Endothelial cell of umbilical vein (primary cell): ENCODE data around the gene ELF4. TPM values are rescaled to one million over a fixed set of nuclear protein-coding genes. Genes with fewer than 3 reads are reported as not detected.

Experiments used
- BruUV-seq: library from RNA; stranded (reverse); fragments of 400-500 nt; replicated peaks from 2 replicates; lab custom pipeline; 2021; lab: Mats Ljungman, UMichigan
- CTCF ChIA-PET: fragments of 300-600, 350-600 bp; sonication (Branson Sonifier 250); formaldehyde crosslinking; loops from one replicate; lab custom pipeline; 2021; ENCODE audit warnings: antibody characterized with exemption, inconsistent platforms; lab: Charles Lee
- POLR2A ChIA-PET: fragments of 300-600, 350-600 bp; sonication (Branson Sonifier 250); formaldehyde crosslinking; loops from one replicate; lab custom pipeline; 2021; ENCODE audit warnings: antibody characterized with exemption, inconsistent platforms; lab: Charles Lee
- DNase-seq: peaks from one replicate; pipeline ENCODE4 v3.0.0-alpha.2; 2011; ENCODE audit warnings: low read depth, low spot score
- FAIRE-seq: peaks from 2 replicates; lab custom pipeline; 2011; peaks lifted over from hg19 to GRCh38; lab: Jason Lieb, UNC
- H2AFZ ChIP-seq: 2 replicates; pipeline ENCODE4 v1.6.0; 2012; ENCODE audit warnings: low read depth, low read length, control low read depth, inconsistent platforms
- H3K27ac ChIP-seq: 2 replicates; pipeline ENCODE4 v1.5.1; 2011; ENCODE audit warnings: low read depth, mild to moderate bottlenecking, control low read depth, low read length, moderate library complexity; ENCODE audit not compliant: insufficient read depth
- H3K27me3 ChIP-seq, 2 experiments: 2 replicates each; pipeline versions ENCODE4 v1.6.0 to v1.6.1; 2011; ENCODE audit warnings: low read length in 2 of 2, mixed read lengths in 1 of 2; ENCODE audit not compliant: control insufficient read depth in 2 of 2, insufficient read depth in 2 of 2
- H3K36me3 ChIP-seq, 2 experiments: 2 replicates in 1 of 2; 3 replicates in 1 of 2; pipeline ENCODE4 v1.5.1; 2011; ENCODE audit warnings: low read length in 2 of 2, mild to moderate bottlenecking in 1 of 2, moderate library complexity in 1 of 2; ENCODE audit not compliant: control insufficient read depth in 2 of 2, insufficient read depth in 2 of 2; ENCODE audit errors: extremely low read depth in 1 of 2
- H3K4me1 ChIP-seq: 3 replicates; pipeline ENCODE4 v1.5.1; 2011; ENCODE audit warnings: mild to moderate bottlenecking, low read length; ENCODE audit not compliant: control insufficient read depth, insufficient read depth; ENCODE audit errors: extremely low read depth
- H3K4me2 ChIP-seq: 2 replicates; pipeline ENCODE4 v1.6.1; 2011; ENCODE audit warnings: low read length, control low read depth, mixed read lengths; ENCODE audit not compliant: insufficient read depth
- H3K4me3 ChIP-seq, 3 experiments: fragments of 200-600 bp in 1 of 3; sonication (generic), shearing (Covaris generic) in 1 of 3; replicated peaks in 1 of 3; 2 replicates each; pipeline ENCODE4 v1.5.1; 2011 to 2016; ENCODE audit warnings: control low read depth in 3 of 3, low read length in 3 of 3, mild to moderate bottlenecking in 2 of 3, inconsistent platforms in 1 of 3, low read depth in 1 of 3, moderate library complexity in 1 of 3; ENCODE audit not compliant: insufficient read depth in 1 of 3
- H3K79me2 ChIP-seq: 2 replicates; pipeline ENCODE4 v1.6.0; 2012; ENCODE audit warnings: low read length, inconsistent platforms; ENCODE audit not compliant: control insufficient read depth, insufficient read depth
- H3K9ac ChIP-seq: replicated peaks from 2 replicates; pipeline ENCODE3; 2011; ENCODE audit warnings: low read length, control low read depth; ENCODE audit not compliant: insufficient read depth; ENCODE audit errors: extremely low read depth
- H3K9me1 ChIP-seq: replicated peaks from 3 replicates; pipeline ENCODE4 v1.6.0; 2011; ENCODE audit warnings: mild to moderate bottlenecking, low read length; ENCODE audit not compliant: control insufficient read depth, insufficient read depth; ENCODE audit errors: extremely low read depth
- H3K9me3 ChIP-seq: replicated peaks from 2 replicates; pipeline ENCODE4 v1.5.1; 2012; ENCODE audit warnings: low read length, inconsistent platforms; ENCODE audit not compliant: control insufficient read depth, insufficient read depth
- H4K20me1 ChIP-seq: replicated peaks from 2 replicates; pipeline ENCODE3; 2011; ENCODE audit warnings: mild to moderate bottlenecking, low read length; ENCODE audit not compliant: control insufficient read depth, insufficient read depth; ENCODE audit errors: extremely low read depth
- EZH2 ChIP-seq: IDR thresholded peaks from 2 replicates; pipeline ENCODE4 v1.6.1; 2012; ENCODE audit warnings: borderline replicate concordance, low read depth, mild to moderate bottlenecking, moderate library complexity, low read length, inconsistent platforms; ENCODE audit not compliant: severe bottlenecking
- FOS ChIP-seq: IDR thresholded peaks from 2 replicates; pipeline ENCODE4 v1.6.1; 2011; ENCODE audit warnings: mild to moderate bottlenecking, low read length, moderate library complexity, borderline replicate concordance; ENCODE audit not compliant: insufficient read depth
- GATA2 ChIP-seq: IDR thresholded peaks from 2 replicates; pipeline ENCODE4 v1.7.0; 2011; ENCODE audit warnings: low read depth, mild to moderate bottlenecking, moderate library complexity, mixed read lengths, low read length; ENCODE audit not compliant: insufficient read length, insufficient read depth
- JUN ChIP-seq: IDR thresholded peaks from 2 replicates; pipeline ENCODE4 v1.6.1; 2011; ENCODE audit warnings: borderline replicate concordance, low read depth; ENCODE audit not compliant: insufficient read length, insufficient read depth
- MYC ChIP-seq: IDR thresholded peaks from one replicate; pipeline ENCODE4 v1.6.1; 2011; ENCODE audit warnings: mild to moderate bottlenecking, low read depth, low read length
- POLR2A ChIP-seq: IDR thresholded peaks from 2 replicates; pipeline ENCODE4 v1.6.1; 2012; ENCODE audit warnings: low read depth, mild to moderate bottlenecking, control low read depth, low read length
- POLR2AphosphoS5 ChIP-seq: IDR thresholded peaks from 2 replicates; pipeline ENCODE4 v1.6.1; 2012; ENCODE audit warnings: low read depth, mild to moderate bottlenecking, control low read depth, low read length, moderate library complexity; ENCODE audit not compliant: insufficient read depth
- dilution Hi-C: fragments of 300-500 bp; cut with MboI; formaldehyde crosslinking; loops from one replicate; pipeline ENCODE4 v1.15.0; 2019; ENCODE audit warnings: low sequenced_read_pairs; ENCODE audit not compliant: extremely low pct_ligation_motif_present
- intact Hi-C: fragments of 100-400 bp; cut with micrococcal nuclease; formaldehyde crosslinking; loops from one replicate; pipeline ENCODE4 v1.10.0; 2022
- polyA plus RNA-seq, 4 experiments: library from polyadenylated mRNA; depleted of rRNA in 3 of 4; stranded (reverse) in 3 of 4; unstranded in 1 of 4; fragments of >200 nt; gene quantifications; 2 replicates each; pipeline versions ENCODE4 v1.2.1 to v1.2.3, GENCODE V29; 2011 to 2012; ENCODE audit warnings: missing spikeins in 1 of 4
- total RNA-seq: library from RNA; stranded (reverse); gene quantifications from 2 replicates; pipeline ENCODE4 v1.2.3, GENCODE V29; 2021
- TF ChIP-seq, protein P1 (sequence below): IDR thresholded peaks from 2 replicates; pipeline ENCODE4 v1.6.1; 2011; ENCODE audit not compliant: insufficient read depth, insufficient read length
- TF ChIP-seq, protein P2 (sequence below), 2 donors: IDR thresholded peaks; 1 replicate in 1 of 2; 2 replicates in 1 of 2; pipeline ENCODE4 v1.5.1; 2011; ENCODE audit warnings: low read length in 2 of 2, mild to moderate bottlenecking in 2 of 2, moderate library complexity in 2 of 2, control low read depth in 1 of 2, inconsistent platforms in 1 of 2, low read depth in 1 of 2; ENCODE audit not compliant: insufficient read depth in 1 of 2; ENCODE audit errors: extremely low read depth in 1 of 2

Gene ELF4
- total and polyA plus RNA-seq, 2 donors (not counting 3 experiments of a cell fraction or from before 2014, with no cell fraction given), result 31.9 to 33.4 TPM

DNA sequence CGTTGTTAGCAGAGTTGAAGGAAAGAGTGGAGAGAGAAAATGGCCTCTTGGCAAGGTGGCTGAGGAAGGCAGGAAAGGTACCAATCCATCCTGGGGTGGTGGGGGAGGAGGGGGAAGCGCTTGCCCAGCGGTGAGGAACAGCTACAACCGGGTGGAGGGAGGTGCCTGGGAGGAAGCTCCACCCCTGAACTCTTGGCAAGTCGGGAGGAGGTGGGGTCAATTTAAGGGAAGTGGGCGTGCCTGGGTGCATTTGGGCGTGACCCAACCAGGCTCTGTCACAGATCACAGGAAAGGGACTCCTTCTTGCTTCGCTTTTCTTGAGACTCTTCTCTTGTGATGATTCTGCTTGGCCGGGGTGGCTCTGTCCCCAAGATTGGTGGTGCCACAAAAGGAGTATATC is 86.2 kb downstream of the ELF4 start:
- H3K79me2 ChIP-seq, result no peaks in the 10 kb centered on the region
- H3K9me3 ChIP-seq, result no peaks in the 10 kb centered on the region
- H2AFZ ChIP-seq, result peak overlapping the region; percentile 71
- no peaks in the 10 kb centered on the region for H4K20me1 ChIP-seq
- FAIRE-seq, result peak; percentile 83
- DNase-seq, result peak; percentile 28
- H3K36me3 ChIP-seq, result peaks cover 2 to 10% of the 10 kb centered on the region in 2 experiments
- TF ChIP-seq MYC (no peak), FOS (no peak), POLR2AphosphoS5 (no peak), GATA2 (no peak)
- TF ChIP-seq, protein P1, sequence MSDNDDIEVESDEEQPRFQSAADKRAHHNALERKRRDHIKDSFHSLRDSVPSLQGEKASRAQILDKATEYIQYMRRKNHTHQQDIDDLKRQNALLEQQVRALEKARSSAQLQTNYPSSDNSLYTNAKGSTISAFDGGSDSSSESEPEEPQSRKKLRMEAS, result no peak
- dilution Hi-C loops (no loop called here), intact Hi-C loops (loop anchor here (10.0 kb wide), 1 partner anchor 269 kb away; no protein-coding TSS in a partner anchor)
- no peak overlapping the region for H3K9ac ChIP-seq
- H3K9me1 ChIP-seq, result no peaks in the 10 kb centered on the region
- no peak overlapping the region for H3K4me3 ChIP-seq
- H3K27ac ChIP-seq, result no peak overlapping the region
- H3K4me2 ChIP-seq, result no peak overlapping the region
- BruUV-seq, result no TSS peak
- peaks cover 4% of the 10 kb centered on the region for H3K4me1 ChIP-seq
- no peaks in the 10 kb centered on the region for H3K27me3 ChIP-seq
- ChIA-PET CTCF (interaction anchor here (1.0 to 1.5 kb wide), 5 partner anchors 16 to 423 kb away, joined by 3 to 8 read pairs (median 3); no protein-coding TSS in a partner anchor), POLR2A (no interaction called here)

DNA sequence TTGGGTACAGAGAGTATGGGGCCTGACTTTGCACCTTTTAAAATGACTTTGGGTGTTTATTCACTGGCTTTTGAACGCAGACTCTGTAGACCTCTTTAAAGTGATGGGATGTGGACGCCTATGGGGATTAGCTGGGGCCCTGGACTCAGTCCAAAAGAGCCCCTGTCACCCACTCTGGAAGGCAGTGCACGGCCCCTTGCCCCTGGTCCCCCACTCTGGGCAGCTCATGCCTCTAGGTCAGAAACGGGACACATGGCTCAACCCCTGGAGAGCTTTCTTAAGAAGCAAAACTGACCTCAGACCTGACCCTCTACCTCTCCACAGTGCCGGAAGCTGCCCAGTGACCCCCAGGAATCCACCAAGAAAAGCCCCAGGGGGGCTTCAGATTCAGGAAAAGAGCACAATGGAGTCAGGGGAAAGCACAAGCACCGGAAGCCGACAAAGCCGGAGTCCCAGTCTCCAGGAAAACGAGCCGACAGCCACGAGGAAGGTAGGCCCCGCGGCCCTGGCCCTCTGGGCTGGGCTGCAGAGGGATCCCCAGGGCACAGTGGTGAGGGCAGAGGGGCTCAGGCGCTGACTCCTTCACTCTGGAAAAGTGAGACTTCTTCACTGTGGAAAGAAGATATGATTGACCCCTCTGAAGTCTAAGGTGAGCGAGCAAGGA is 89.5 kb downstream of the ELF4 start:
- no peak for TF ChIP-seq EZH2
- TF ChIP-seq, protein P2, sequence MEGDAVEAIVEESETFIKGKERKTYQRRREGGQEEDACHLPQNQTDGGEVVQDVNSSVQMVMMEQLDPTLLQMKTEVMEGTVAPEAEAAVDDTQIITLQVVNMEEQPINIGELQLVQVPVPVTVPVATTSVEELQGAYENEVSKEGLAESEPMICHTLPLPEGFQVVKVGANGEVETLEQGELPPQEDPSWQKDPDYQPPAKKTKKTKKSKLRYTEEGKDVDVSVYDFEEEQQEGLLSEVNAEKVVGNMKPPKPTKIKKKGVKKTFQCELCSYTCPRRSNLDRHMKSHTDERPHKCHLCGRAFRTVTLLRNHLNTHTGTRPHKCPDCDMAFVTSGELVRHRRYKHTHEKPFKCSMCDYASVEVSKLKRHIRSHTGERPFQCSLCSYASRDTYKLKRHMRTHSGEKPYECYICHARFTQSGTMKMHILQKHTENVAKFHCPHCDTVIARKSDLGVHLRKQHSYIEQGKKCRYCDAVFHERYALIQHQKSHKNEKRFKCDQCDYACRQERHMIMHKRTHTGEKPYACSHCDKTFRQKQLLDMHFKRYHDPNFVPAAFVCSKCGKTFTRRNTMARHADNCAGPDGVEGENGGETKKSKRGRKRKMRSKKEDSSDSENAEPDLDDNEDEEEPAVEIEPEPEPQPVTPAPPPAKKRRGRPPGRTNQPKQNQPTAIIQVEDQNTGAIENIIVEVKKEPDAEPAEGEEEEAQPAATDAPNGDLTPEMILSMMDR (IDR thresholded peaks at IDR 0.05; ENCODE audit: extremely low read depth in 1 of 2, insufficient read depth in 1 of 2, low read depth in 1 of 2, low read length in 2 of 2), result no peak
- TF ChIP-seq POLR2A, result no peak
- no peak for TF ChIP-seq POLR2AphosphoS5
- no peak for TF ChIP-seq GATA2
- no peak for TF ChIP-seq JUN
- TF ChIP-seq, protein P1, result no peak
- TF ChIP-seq MYC, result no peak
- TF ChIP-seq FOS, result no peak
- no peak overlapping the region for H3K27ac ChIP-seq
- H3K79me2 ChIP-seq, result no peaks in the 10 kb centered on the region
- H3K9me3 ChIP-seq, result no peaks in the 10 kb centered on the region
- no peak overlapping the region for H3K4me2 ChIP-seq
- intact Hi-C loops, result loop anchor here (10.0 kb wide), 1 partner anchor 266 kb away; no protein-coding TSS in a partner anchor
- CTCF ChIA-PET, result interaction anchor here (1.0 kb wide), 1 partner anchor 19 kb away, joined by 3 read pairs; no protein-coding TSS in a partner anchor
- no peak overlapping the region for H3K4me3 ChIP-seq
- no peak overlapping the region for H2AFZ ChIP-seq
- H3K9ac ChIP-seq, result no peak overlapping the region
- DNase-seq (no peak), FAIRE-seq (no peak)
- peaks cover 4% of the 10 kb centered on the region for H3K4me1 ChIP-seq
- POLR2A ChIA-PET, result no interaction called here
- H3K27me3 ChIP-seq, result no peaks in the 10 kb centered on the region
- H3K9me1 ChIP-seq, result no peaks in the 10 kb centered on the region
- no peaks in the 10 kb centered on the region for H4K20me1 ChIP-seq
- no TSS peak for BruUV-seq
- peaks cover 2 to 6% of the 10 kb centered on the region in 2 experiments for H3K36me3 ChIP-seq
- dilution Hi-C loops, result no loop called here
